ENCODE results near the gene RRM2. TPM values are rescaled to one million over a fixed set of nuclear protein-coding genes. Genes with fewer than 3 reads are reported as not detected.

The RRM2 gene
- total RNA-seq, 1 experiment from 2014 or later: 330 TPM

DNA sequence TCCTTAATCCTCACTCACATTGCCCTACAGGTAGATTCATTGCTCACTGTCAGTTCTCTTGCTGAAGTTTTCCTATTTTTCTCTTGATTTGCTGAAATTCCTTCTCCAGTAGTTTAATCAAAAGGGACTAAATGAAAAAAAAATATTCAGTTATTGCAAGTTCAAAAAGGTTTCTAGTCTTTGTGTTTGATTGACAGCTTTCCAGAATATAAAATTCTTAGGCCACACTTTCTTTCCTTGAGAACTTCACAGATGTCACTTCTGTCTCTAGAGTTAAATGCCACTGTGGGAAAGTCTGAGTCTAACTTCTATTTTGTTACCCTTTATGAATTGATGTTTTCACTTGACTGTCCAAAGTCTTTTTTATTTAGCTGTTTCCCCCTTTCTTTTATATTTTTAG, 25.7 kb downstream of the RRM2 start:
- CTCF ChIA-PET: interaction anchor here (1.2 kb wide), 1 partner anchor 261 kb away, joined by 4 read pairs; no protein-coding TSS in a partner anchor
- ATAC-seq (no peak), DNase-seq (ENCODE audit: low read depth, low spot score) (no peak)
- intact Hi-C loops (cut with micrococcal nuclease): no loop called here
- Histone ChIP-seq H3K9me3 (ENCODE audit: control insufficient read depth in 1 of 2, insufficient read depth in 1 of 2, low read depth in 1 of 2, low read length in 2 of 2) (no peaks in the 10 kb centered on the region), H3K9ac (ENCODE audit: low read length) (no peak overlapping the region), H3K9me2 (ENCODE audit: insufficient read depth) (no peaks in the 10 kb centered on the region), H3K4me3 (replicated peaks in 1 of 2; ENCODE audit: low read depth in 1 of 2, low read length in 2 of 2) (no peak overlapping the region), H3K4me2 (ENCODE audit: low read length) (no peak overlapping the region), H4K20me1 (ENCODE audit: insufficient read depth) (no peaks in the 10 kb centered on the region), H3K27me3 (ENCODE audit: insufficient read depth, low read length) (no peaks in the 10 kb centered on the region), H2AFZ (ENCODE audit: low read depth, low read length, poor library complexity, severe bottlenecking) (no peak overlapping the region), H3K36me3 (ENCODE audit: control insufficient read depth in 1 of 2, insufficient read depth in 2 of 2, low read length in 2 of 2) (no peaks in the 10 kb centered on the region; a peak in 3 of 4 replicates), H3K27ac (ENCODE audit: low read depth, low read length) (no peak overlapping the region), H3K4me1 (ENCODE audit: control insufficient read depth in 1 of 2, insufficient read depth in 2 of 2, low read length in 2 of 2) (peaks cover 0 to 10% of the 10 kb centered on the region in 2 experiments; a peak in 1 of 4 replicates), H3K79me2 (ENCODE audit: insufficient read depth, low read length) (no peaks in the 10 kb centered on the region; the same call in 1 of the 2 replicates)
- BruUV-seq (replicated peaks): no TSS peak
- TF ChIP-seq SP1 (IDR thresholded peaks at IDR 0.05; ENCODE audit: low read depth) (no peak), POLR2AphosphoS5 (IDR thresholded peaks at IDR 0.05; ENCODE audit: low read depth, low read length) (no peak), CEBPB (IDR thresholded peaks at IDR 0.05; ENCODE audit: low read depth) (no peak), ZFX (IDR thresholded peaks at IDR 0.05) (no peak), MAX (IDR thresholded peaks at IDR 0.05) (no peak), RAD21 (IDR thresholded peaks at IDR 0.05; ENCODE audit: low read depth) (no peak), JUND (IDR thresholded peaks at IDR 0.05) (no peak), EZH2phosphoT487 (IDR thresholded peaks at IDR 0.05; ENCODE audit: borderline replicate concordance) (no peak), ELF1 (IDR thresholded peaks at IDR 0.05; ENCODE audit: borderline replicate concordance, low read depth) (no peak), TCF7L2 (IDR thresholded peaks at IDR 0.05; ENCODE audit: borderline replicate concordance, extremely low read depth, insufficient read depth, insufficient read length) (no peak), EZH2 (IDR thresholded peaks at IDR 0.05) (no peak), ZNF274 (IDR thresholded peaks at IDR 0.05; ENCODE audit: low read depth, low read length) (no peak), EGR1 (IDR thresholded peaks at IDR 0.05; ENCODE audit: low read depth) (no peak), POLR2A (IDR thresholded peaks at IDR 0.05; ENCODE audit: borderline replicate concordance, extremely low read depth, insufficient read depth, insufficient read length) (no peak), SRF (IDR thresholded peaks at IDR 0.05; ENCODE audit: low read depth) (no peak)
- TF ChIP-seq, protein P1, sequence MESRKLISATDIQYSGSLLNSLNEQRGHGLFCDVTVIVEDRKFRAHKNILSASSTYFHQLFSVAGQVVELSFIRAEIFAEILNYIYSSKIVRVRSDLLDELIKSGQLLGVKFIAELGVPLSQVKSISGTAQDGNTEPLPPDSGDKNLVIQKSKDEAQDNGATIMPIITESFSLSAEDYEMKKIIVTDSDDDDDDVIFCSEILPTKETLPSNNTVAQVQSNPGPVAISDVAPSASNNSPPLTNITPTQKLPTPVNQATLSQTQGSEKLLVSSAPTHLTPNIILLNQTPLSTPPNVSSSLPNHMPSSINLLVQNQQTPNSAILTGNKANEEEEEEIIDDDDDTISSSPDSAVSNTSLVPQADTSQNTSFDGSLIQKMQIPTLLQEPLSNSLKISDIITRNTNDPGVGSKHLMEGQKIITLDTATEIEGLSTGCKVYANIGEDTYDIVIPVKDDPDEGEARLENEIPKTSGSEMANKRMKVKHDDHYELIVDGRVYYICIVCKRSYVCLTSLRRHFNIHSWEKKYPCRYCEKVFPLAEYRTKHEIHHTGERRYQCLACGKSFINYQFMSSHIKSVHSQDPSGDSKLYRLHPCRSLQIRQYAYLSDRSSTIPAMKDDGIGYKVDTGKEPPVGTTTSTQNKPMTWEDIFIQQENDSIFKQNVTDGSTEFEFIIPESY (IDR thresholded peaks at IDR 0.05; ENCODE audit: extremely low read depth, insufficient replicate concordance, low read length): no peak
- TF ChIP-seq, protein P2, sequence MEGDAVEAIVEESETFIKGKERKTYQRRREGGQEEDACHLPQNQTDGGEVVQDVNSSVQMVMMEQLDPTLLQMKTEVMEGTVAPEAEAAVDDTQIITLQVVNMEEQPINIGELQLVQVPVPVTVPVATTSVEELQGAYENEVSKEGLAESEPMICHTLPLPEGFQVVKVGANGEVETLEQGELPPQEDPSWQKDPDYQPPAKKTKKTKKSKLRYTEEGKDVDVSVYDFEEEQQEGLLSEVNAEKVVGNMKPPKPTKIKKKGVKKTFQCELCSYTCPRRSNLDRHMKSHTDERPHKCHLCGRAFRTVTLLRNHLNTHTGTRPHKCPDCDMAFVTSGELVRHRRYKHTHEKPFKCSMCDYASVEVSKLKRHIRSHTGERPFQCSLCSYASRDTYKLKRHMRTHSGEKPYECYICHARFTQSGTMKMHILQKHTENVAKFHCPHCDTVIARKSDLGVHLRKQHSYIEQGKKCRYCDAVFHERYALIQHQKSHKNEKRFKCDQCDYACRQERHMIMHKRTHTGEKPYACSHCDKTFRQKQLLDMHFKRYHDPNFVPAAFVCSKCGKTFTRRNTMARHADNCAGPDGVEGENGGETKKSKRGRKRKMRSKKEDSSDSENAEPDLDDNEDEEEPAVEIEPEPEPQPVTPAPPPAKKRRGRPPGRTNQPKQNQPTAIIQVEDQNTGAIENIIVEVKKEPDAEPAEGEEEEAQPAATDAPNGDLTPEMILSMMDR (IDR thresholded peaks at IDR 0.05 in 2 of 3, conservative IDR thresholded peaks at IDR 0.05 in 1 of 3; ENCODE audit: borderline replicate concordance in 1 of 3, insufficient read depth in 1 of 3, low read depth in 2 of 3, low read length in 2 of 3): no peak
- TF ChIP-seq, protein P3, sequence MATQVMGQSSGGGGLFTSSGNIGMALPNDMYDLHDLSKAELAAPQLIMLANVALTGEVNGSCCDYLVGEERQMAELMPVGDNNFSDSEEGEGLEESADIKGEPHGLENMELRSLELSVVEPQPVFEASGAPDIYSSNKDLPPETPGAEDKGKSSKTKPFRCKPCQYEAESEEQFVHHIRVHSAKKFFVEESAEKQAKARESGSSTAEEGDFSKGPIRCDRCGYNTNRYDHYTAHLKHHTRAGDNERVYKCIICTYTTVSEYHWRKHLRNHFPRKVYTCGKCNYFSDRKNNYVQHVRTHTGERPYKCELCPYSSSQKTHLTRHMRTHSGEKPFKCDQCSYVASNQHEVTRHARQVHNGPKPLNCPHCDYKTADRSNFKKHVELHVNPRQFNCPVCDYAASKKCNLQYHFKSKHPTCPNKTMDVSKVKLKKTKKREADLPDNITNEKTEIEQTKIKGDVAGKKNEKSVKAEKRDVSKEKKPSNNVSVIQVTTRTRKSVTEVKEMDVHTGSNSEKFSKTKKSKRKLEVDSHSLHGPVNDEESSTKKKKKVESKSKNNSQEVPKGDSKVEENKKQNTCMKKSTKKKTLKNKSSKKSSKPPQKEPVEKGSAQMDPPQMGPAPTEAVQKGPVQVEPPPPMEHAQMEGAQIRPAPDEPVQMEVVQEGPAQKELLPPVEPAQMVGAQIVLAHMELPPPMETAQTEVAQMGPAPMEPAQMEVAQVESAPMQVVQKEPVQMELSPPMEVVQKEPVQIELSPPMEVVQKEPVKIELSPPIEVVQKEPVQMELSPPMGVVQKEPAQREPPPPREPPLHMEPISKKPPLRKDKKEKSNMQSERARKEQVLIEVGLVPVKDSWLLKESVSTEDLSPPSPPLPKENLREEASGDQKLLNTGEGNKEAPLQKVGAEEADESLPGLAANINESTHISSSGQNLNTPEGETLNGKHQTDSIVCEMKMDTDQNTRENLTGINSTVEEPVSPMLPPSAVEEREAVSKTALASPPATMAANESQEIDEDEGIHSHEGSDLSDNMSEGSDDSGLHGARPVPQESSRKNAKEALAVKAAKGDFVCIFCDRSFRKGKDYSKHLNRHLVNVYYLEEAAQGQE (IDR thresholded peaks at IDR 0.05; ENCODE audit: low read depth): no peak
- POLR2A ChIA-PET: interaction anchor here (0.8 kb wide), 1 partner anchor 19 kb away, joined by 3 read pairs; no protein-coding TSS in a partner anchor
- RAD21 ChIA-PET (ENCODE audit: low non-redundant PET in 1 of 2, low total read pairs in 2 of 2, uncharacterized antibody in 2 of 2, unreplicated experiment in 2 of 2): no interaction called here

All from HCT116 (cell line).